ENCODE measurements around the gene RASEF.
A peak's percentile ranks its signal among the peaks of the same experiment; 100 is the strongest.

Gene RASEF

GRCh38 chr9:83065233-83065632, 2.3 kb upstream of the RASEF start:
- DNase-seq, result no peak
- intact Hi-C loops (cut with DNase I; ENCODE audit: low total_unique reads), result no loop called here
- no peak overlapping the region for H3K4me3 ChIP-seq
- H3K27me3 ChIP-seq, result peaks cover 0 to 26% of the 10 kb centered on the region in 2 donors
- H3K9me3 ChIP-seq, result no peaks in the 10 kb centered on the region
- H3K27ac ChIP-seq, result no peak overlapping the region
- H3K36me3 ChIP-seq, result no peaks in the 10 kb centered on the region
- TF ChIP-seq CTCF (IDR thresholded peaks at IDR 0.05), result no peak
- H3K4me1 ChIP-seq, result peaks cover 0 to 15% (median 13%) of the 10 kb centered on the region in 4 donors

- Histone ChIP-seq H3K27ac (no peak overlapping the region), H3K4me1 (peaks cover 0 to 15% (median 13%) of the 10 kb centered on the region in 4 donors), H3K36me3 (no peaks in the 10 kb centered on the region), H3K27me3 (peaks cover 0 to 30% of the 10 kb centered on the region in 2 donors), H3K9me3 (no peaks in the 10 kb centered on the region), H3K4me3 (peak overlapping the region; percentile 34 to 36)
- no peak for TF ChIP-seq CTCF (IDR thresholded peaks at IDR 0.05)
- intact Hi-C loops (cut with DNase I; ENCODE audit: low total_unique reads), result no loop called here
- DNase-seq, result no peak
Measured at GRCh38 chr9:83061990-83062650, 822 bp downstream of the RASEF start.

- H3K27ac ChIP-seq, result no peak overlapping the region
- no peak for TF ChIP-seq CTCF (IDR thresholded peaks at IDR 0.05)
- no peak overlapping the region for H3K4me3 ChIP-seq
- intact Hi-C loops (cut with DNase I; ENCODE audit: low total_unique reads), result no loop called here
- DNase-seq, result no peak
- H3K4me1 ChIP-seq, result peaks cover 0 to 15% (median 13%) of the 10 kb centered on the region in 4 donors
- peaks cover 0 to 30% of the 10 kb centered on the region in 2 donors for H3K27me3 ChIP-seq
- no peaks in the 10 kb centered on the region for H3K36me3 ChIP-seq
- no peaks in the 10 kb centered on the region for H3K9me3 ChIP-seq
Measured at GRCh38 chr9:83061036-83061435, 1.9 kb downstream of the RASEF start.

- H3K27ac ChIP-seq, result no peak overlapping the region
- no peaks in the 10 kb centered on the region for H3K36me3 ChIP-seq
- peaks cover 0 to 30% of the 10 kb centered on the region in 2 donors for H3K27me3 ChIP-seq
- peaks cover 0 to 15% (median 13%) of the 10 kb centered on the region in 4 donors for H3K4me1 ChIP-seq
- no peaks in the 10 kb centered on the region for H3K9me3 ChIP-seq
- no peak for TF ChIP-seq CTCF (IDR thresholded peaks at IDR 0.05)
- H3K4me3 ChIP-seq, result no peak overlapping the region
- no peak for DNase-seq
- intact Hi-C loops (cut with DNase I; ENCODE audit: low total_unique reads), result no loop called here
Measured at GRCh38 chr9:83060556-83060955, 2.4 kb downstream of the RASEF start.

GRCh38 chr9:83059417-83059816, 3.5 kb downstream of the RASEF start:
- Histone ChIP-seq H3K4me1 (peaks cover 0 to 15% (median 13%) of the 10 kb centered on the region in 4 donors), H3K27ac (no peak overlapping the region), H3K36me3 (no peaks in the 10 kb centered on the region), H3K4me3 (no peak overlapping the region), H3K27me3 (peaks cover 0 to 30% of the 10 kb centered on the region in 2 donors), H3K9me3 (no peaks in the 10 kb centered on the region)
- intact Hi-C loops (cut with DNase I; ENCODE audit: low total_unique reads), result no loop called here
- TF ChIP-seq CTCF (IDR thresholded peaks at IDR 0.05), result no peak
- no peak for DNase-seq

Measured in tibial artery (tissue), 4 donors.